ENCODE results near the gene GPBP1.

GRCh38 chr5:57164124-57164523 is 9.7 kb upstream of the GPBP1 start:
- TF ChIP-seq ZNF274 (IDR thresholded peaks at IDR 0.05; ENCODE audit: low read depth, low read length) (no peak), YY1 (IDR thresholded peaks at IDR 0.05; ENCODE audit: insufficient read depth, insufficient read length) (no peak)
